CD14-positive monocyte (primary cell): ENCODE data around the gene DIS3L. TPM values are rescaled to one million over a fixed set of nuclear protein-coding genes. Genes with fewer than 3 reads are reported as not detected.

Experiments
- DNase-seq, 3 donors: peaks; one replicate each; pipeline ENCODE4 v3.0.0-alpha.2; 2011 to 2022
- H2AFZ ChIP-seq: 2 replicates; pipeline ENCODE4 v1.6.0; 2012; ENCODE audit warnings: mild to moderate bottlenecking, low read depth, low read length, inconsistent platforms; ENCODE audit not compliant: insufficient read depth, poor library complexity, severe bottlenecking
- H3K27ac ChIP-seq, 2 donors: 1 replicate in 1 of 2; 2 replicates in 1 of 2; pipeline ENCODE4 v1.5.1; 2012 to 2013; ENCODE audit warnings: low read length in 2 of 2, control low read depth in 1 of 2, inconsistent platforms in 1 of 2, low read depth in 1 of 2, mild to moderate bottlenecking in 1 of 2
- H3K27me3 ChIP-seq, 2 donors: one replicate each; pipeline versions ENCODE4 v1.6.0 to v1.6.1; 2011 to 2013; ENCODE audit warnings: low read length in 2 of 2; ENCODE audit not compliant: control insufficient read depth in 2 of 2, insufficient read depth in 2 of 2
- H3K36me3 ChIP-seq, 2 donors: replicated peaks in 1 of 2; 1 replicate in 1 of 2; 2 replicates in 1 of 2; pipeline versions ENCODE4 v1.5.1 to v1.6.1; 2012 to 2013; ENCODE audit warnings: low read length in 2 of 2, control low read depth in 1 of 2, inconsistent platforms in 1 of 2, mild to moderate bottlenecking in 1 of 2; ENCODE audit not compliant: insufficient read depth in 2 of 2, control insufficient read depth in 1 of 2
- H3K4me1 ChIP-seq, 2 donors: 1 replicate in 1 of 2; 2 replicates in 1 of 2; pipeline versions ENCODE4 v1.5.1 to v1.6.1; 2012 to 2013; ENCODE audit warnings: low read length in 2 of 2, control low read depth in 1 of 2, inconsistent platforms in 1 of 2, mild to moderate bottlenecking in 1 of 2, moderate library complexity in 1 of 2; ENCODE audit not compliant: insufficient read depth in 2 of 2, control insufficient read depth in 1 of 2
- H3K4me2 ChIP-seq: replicated peaks from 2 replicates; pipeline ENCODE3; 2012; ENCODE audit warnings: low read length, moderate library complexity, mild to moderate bottlenecking; ENCODE audit not compliant: poor library complexity, severe bottlenecking; ENCODE audit errors: extremely low read depth
- H3K4me3 ChIP-seq, 3 experiments: fragments of 200-600 bp in 1 of 3; sonication (generic) in 1 of 3; replicated peaks in 1 of 3; 1 replicate in 2 of 3; 2 replicates in 1 of 3; pipeline ENCODE4 v1.5.1; 2011 to 2013; ENCODE audit warnings: low read length in 3 of 3, mild to moderate bottlenecking in 3 of 3, control low read depth in 2 of 3, low read depth in 2 of 3, inconsistent platforms in 1 of 3, moderate library complexity in 1 of 3
- H3K79me2 ChIP-seq: 2 replicates; pipeline ENCODE4 v1.6.0; 2012; ENCODE audit warnings: mild to moderate bottlenecking, control low read depth, inconsistent platforms, low read length, moderate library complexity; ENCODE audit not compliant: insufficient read depth
- H3K9ac ChIP-seq: 2 replicates; pipeline ENCODE4 v1.6.0; 2017; ENCODE audit warnings: low read length, mild to moderate bottlenecking; ENCODE audit not compliant: insufficient read depth, poor library complexity, severe bottlenecking
- H3K9me3 ChIP-seq, 2 donors: replicated peaks in 1 of 2; 1 replicate in 1 of 2; 2 replicates in 1 of 2; pipeline versions ENCODE4 v1.5.1 to v1.6.1; 2012 to 2013; ENCODE audit warnings: low read length in 2 of 2, control low read depth in 1 of 2; ENCODE audit not compliant: control insufficient read depth in 1 of 2, insufficient read depth in 1 of 2
- H4K20me1 ChIP-seq: 2 replicates; pipeline ENCODE4 v1.6.0; 2012; ENCODE audit warnings: mild to moderate bottlenecking, low read length, control low read depth, moderate library complexity; ENCODE audit not compliant: insufficient read depth
- H3K27ac Mint-ChIP-seq, 7 donors: one replicate each; pipeline ENCODE4 v1.8.0; 2020; ENCODE audit warnings: mild to moderate bottlenecking in 7 of 7, mixed read lengths in 7 of 7, moderate library complexity in 6 of 7, inconsistent platforms in 2 of 7
- H3K27me3 Mint-ChIP-seq, 3 donors: one replicate each; pipeline ENCODE4 v1.8.0; 2021 to 2022; ENCODE audit warnings: low read depth in 3 of 3, mild to moderate bottlenecking in 3 of 3, mixed read lengths in 3 of 3, moderate library complexity in 3 of 3, inconsistent platforms in 1 of 3
- H3K36me3 Mint-ChIP-seq, 2 donors: one replicate each; pipeline ENCODE4 v1.8.0; 2020; ENCODE audit warnings: mixed read lengths in 2 of 2, inconsistent platforms in 1 of 2, mild to moderate bottlenecking in 1 of 2
- H3K4me1 Mint-ChIP-seq: one replicate; pipeline ENCODE4 v1.8.0; 2020; ENCODE audit warnings: mild to moderate bottlenecking, mixed read lengths
- H3K4me3 Mint-ChIP-seq, 2 donors: one replicate each; pipeline ENCODE4 v1.8.0; 2020; ENCODE audit warnings: mild to moderate bottlenecking in 2 of 2, mixed read lengths in 2 of 2, moderate library complexity in 1 of 2
- H3K9me3 Mint-ChIP-seq, 7 donors: one replicate each; pipeline ENCODE4 v1.8.0; 2020 to 2022; ENCODE audit warnings: mixed read lengths in 7 of 7, mild to moderate bottlenecking in 6 of 7, moderate library complexity in 6 of 7, inconsistent platforms in 2 of 7
- WGBS: methylation state at CpG from one replicate; pipeline ENCODE4 v1.1.5; 2013; ENCODE audit warnings: missing lambda C conversion rate; ENCODE audit not compliant: insufficient coverage; 5-methylcytosine and 5-hydroxymethylcytosine counted together
- intact Hi-C, 2 donors: fragments of 100-400 bp; cut with micrococcal nuclease; formaldehyde crosslinking; loops; one replicate each; pipeline versions ENCODE4 v1.15.0 to v1.15.1; 2023
- polyA plus RNA-seq, 3 donors: library from polyadenylated mRNA; depleted of rRNA in 1 of 3; unstranded in 2 of 3; stranded (reverse) in 1 of 3; fragments of 300-500 nt in 2 of 3; fragments of >200 nt in 1 of 3; fragmentation: Illumina TruSeq in 2 of 3; gene quantifications; 1 replicate in 2 of 3; 2 replicates in 1 of 3; pipeline ENCODE4 v1.2.3, GENCODE V29; 2012 to 2021
- TF ChIP-seq, protein P1 (sequence below): fragments of 200-600 bp; IDR thresholded peaks from one replicate; pipeline ENCODE4 v1.8.0; 2022; ENCODE audit warnings: antibody characterized with exemption, mild to moderate bottlenecking

Gene DIS3L
- polyA plus RNA-seq, 3 donors, result 13.2 to 17.0 (median 13.6) TPM

DNA sequence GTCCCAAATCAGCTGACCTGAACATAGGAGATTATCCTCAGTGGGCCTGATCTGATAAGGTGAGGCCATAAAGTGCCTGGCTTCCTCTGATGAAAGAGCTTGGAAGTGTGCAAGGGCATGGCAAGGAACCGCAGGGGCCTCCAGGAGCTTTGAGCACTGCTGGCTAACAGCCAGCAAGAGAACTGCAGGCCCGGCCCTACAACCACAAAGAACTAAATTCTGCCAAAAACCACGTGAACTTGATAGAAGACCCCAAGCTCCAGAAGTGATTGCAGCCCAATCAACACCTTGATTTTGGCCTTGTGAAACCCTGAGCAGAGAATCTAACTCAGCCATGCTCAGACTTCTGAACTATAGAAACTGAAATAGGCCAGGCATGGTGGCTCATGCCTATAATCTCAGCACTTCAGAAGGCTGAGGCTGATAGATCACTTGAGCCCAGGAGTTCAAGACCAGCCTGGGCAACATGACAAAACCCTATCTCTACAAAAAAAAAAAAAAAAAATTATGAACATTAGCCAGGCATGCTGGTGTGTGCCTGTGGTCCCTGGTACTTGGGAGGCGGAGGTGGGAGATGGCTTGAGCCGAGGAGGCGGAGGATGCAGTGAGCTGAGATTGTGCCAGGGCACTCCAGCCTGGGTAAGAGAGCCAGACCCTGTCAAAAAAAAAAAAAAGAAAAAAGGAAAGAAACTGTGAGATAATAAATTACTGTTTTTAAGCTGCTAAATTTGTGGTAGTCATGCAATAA is 7.7 kb upstream of the DIS3L start:
- H3K9ac ChIP-seq, result no peak overlapping the region
- H3K4me1 ChIP-seq, result no peaks in the 10 kb centered on the region
- 39% methylated on average over 5 of the region's 6 CpGs for WGBS
- no peaks in the 10 kb centered on the region for H3K27me3 ChIP-seq
- no peak overlapping the region for H3K4me3 ChIP-seq
- Mint-ChIP-seq H3K9me3 (no peaks in the 10 kb centered on the region), H3K4me1 (peaks cover 2% of the 10 kb centered on the region), H3K36me3 (no peaks in the 10 kb centered on the region), H3K27ac (no peak overlapping the region), H3K27me3 (peaks cover 0 to 2% (median 0%) of the 10 kb centered on the region in 3 donors), H3K4me3 (no peak overlapping the region)
- no peak overlapping the region for H2AFZ ChIP-seq
- TF ChIP-seq, protein P1, sequence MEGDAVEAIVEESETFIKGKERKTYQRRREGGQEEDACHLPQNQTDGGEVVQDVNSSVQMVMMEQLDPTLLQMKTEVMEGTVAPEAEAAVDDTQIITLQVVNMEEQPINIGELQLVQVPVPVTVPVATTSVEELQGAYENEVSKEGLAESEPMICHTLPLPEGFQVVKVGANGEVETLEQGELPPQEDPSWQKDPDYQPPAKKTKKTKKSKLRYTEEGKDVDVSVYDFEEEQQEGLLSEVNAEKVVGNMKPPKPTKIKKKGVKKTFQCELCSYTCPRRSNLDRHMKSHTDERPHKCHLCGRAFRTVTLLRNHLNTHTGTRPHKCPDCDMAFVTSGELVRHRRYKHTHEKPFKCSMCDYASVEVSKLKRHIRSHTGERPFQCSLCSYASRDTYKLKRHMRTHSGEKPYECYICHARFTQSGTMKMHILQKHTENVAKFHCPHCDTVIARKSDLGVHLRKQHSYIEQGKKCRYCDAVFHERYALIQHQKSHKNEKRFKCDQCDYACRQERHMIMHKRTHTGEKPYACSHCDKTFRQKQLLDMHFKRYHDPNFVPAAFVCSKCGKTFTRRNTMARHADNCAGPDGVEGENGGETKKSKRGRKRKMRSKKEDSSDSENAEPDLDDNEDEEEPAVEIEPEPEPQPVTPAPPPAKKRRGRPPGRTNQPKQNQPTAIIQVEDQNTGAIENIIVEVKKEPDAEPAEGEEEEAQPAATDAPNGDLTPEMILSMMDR, result no peak
- H3K9me3 ChIP-seq, result no peaks in the 10 kb centered on the region
- no peak overlapping the region for H3K27ac ChIP-seq
- no peaks in the 10 kb centered on the region for H4K20me1 ChIP-seq
- DNase-seq, result no peak
- H3K79me2 ChIP-seq, result no peaks in the 10 kb centered on the region
- no peaks in the 10 kb centered on the region for H3K36me3 ChIP-seq
- H3K4me2 ChIP-seq, result no peak overlapping the region
- intact Hi-C loops, result no loop called here

DNA sequence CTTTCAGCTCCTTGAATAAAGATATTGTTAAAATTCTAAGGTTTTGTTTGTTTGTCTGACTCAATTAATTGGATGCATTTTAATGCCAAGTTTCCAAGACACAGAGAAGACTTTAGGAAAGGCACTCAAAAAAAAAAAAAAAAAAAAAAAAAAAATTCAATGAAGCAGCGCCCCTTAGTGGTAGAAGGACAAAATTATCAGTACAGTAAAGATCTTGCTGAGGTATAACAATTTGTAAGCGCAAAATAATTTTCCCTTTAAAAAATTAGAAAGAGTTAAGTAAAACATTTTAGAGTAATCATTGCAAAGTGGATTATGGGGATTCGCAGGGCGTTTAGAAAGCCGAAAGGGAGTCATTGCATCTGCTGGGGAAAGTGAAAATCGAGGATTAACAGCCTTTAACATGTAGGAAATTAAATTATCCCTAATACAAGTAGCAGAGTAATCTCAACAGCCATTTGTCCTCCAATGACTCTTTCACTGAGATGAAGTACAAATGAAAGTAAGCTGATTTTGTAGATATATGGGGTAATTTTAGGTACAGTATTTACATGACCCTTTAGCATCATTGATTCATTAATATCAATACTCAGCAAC is 5.8 kb upstream of the DIS3L start:
- no peak overlapping the region for H3K4me2 ChIP-seq
- no peaks in the 10 kb centered on the region for H3K79me2 ChIP-seq
- intact Hi-C loops, result no loop called here
- no peaks in the 10 kb centered on the region for H3K9me3 ChIP-seq
- DNase-seq, result peak in 2 of 3 donors; percentile 6 to 27
- no peaks in the 10 kb centered on the region for H3K36me3 Mint-ChIP-seq
- WGBS, result no CpG with 5 or more reads among the region's 6 CpGs
- H3K27me3 Mint-ChIP-seq, result peaks cover 0 to 3% (median 2%) of the 10 kb centered on the region in 3 donors
- no peak overlapping the region for H2AFZ ChIP-seq
- H3K4me1 ChIP-seq, result peaks cover 3 to 6% of the 10 kb centered on the region in 2 donors
- no peak overlapping the region for H3K4me3 Mint-ChIP-seq
- TF ChIP-seq, protein P1, result peak; percentile 87
- peaks cover 7% of the 10 kb centered on the region for H3K4me1 Mint-ChIP-seq
- no peak overlapping the region for H3K27ac ChIP-seq
- H3K9ac ChIP-seq, result no peak overlapping the region
- H3K9me3 Mint-ChIP-seq, result no peaks in the 10 kb centered on the region
- no peak overlapping the region for H3K27ac Mint-ChIP-seq
- H3K4me3 ChIP-seq, result no peak overlapping the region
- no peaks in the 10 kb centered on the region for H3K27me3 ChIP-seq
- H3K36me3 ChIP-seq, result no peaks in the 10 kb centered on the region
- H4K20me1 ChIP-seq, result no peaks in the 10 kb centered on the region
